ENCODE results near the gene TIMP2.

TIMP2 gene

GRCh38 chr17:78962345-78962983 is 37.3 kb upstream of the TIMP2 start:
- ATAC-seq (ENCODE audit: low read depth): no peak; the same call in 2 of the 3 replicates
- H3K36me3 ChIP-seq (ENCODE audit: low read depth): no peaks in the 10 kb centered on the region
- no peak for TF ChIP-seq CTCF (IDR thresholded peaks at IDR 0.05; ENCODE audit: poor library complexity, severe bottlenecking)
- no peak overlapping the region for H3K4me3 ChIP-seq (ENCODE audit: severe bottlenecking)
- no peaks in the 10 kb centered on the region for H3K9me3 ChIP-seq (ENCODE audit: severe bottlenecking)
- no peak for DNase-seq (ENCODE audit: low spot score)
- H3K27me3 ChIP-seq (ENCODE audit: insufficient read depth, poor library complexity, severe bottlenecking): no peaks in the 10 kb centered on the region
- no peak overlapping the region for H3K27ac ChIP-seq (ENCODE audit: poor library complexity, severe bottlenecking)
- no peaks in the 10 kb centered on the region for H3K4me1 ChIP-seq (ENCODE audit: insufficient read depth, poor library complexity, severe bottlenecking)

GRCh38 chr17:78961571-78961970 is 36.4 kb upstream of the TIMP2 start:
- TF ChIP-seq CTCF (IDR thresholded peaks at IDR 0.05; ENCODE audit: poor library complexity, severe bottlenecking): no peak
- H3K36me3 ChIP-seq (ENCODE audit: low read depth): no peaks in the 10 kb centered on the region
- no peak for ATAC-seq (ENCODE audit: low read depth)
- no peak overlapping the region for H3K27ac ChIP-seq (ENCODE audit: poor library complexity, severe bottlenecking)
- H3K27me3 ChIP-seq (ENCODE audit: insufficient read depth, poor library complexity, severe bottlenecking): no peaks in the 10 kb centered on the region
- no peak overlapping the region for H3K4me3 ChIP-seq (ENCODE audit: severe bottlenecking)
- H3K9me3 ChIP-seq (ENCODE audit: severe bottlenecking): no peaks in the 10 kb centered on the region
- no peak for DNase-seq (ENCODE audit: low spot score)
- no peaks in the 10 kb centered on the region for H3K4me1 ChIP-seq (ENCODE audit: insufficient read depth, poor library complexity, severe bottlenecking)

- no peak for TF ChIP-seq CTCF (IDR thresholded peaks at IDR 0.05; ENCODE audit: poor library complexity, severe bottlenecking)
- no peaks in the 10 kb centered on the region for H3K9me3 ChIP-seq (ENCODE audit: severe bottlenecking)
- ATAC-seq (ENCODE audit: low read depth): no peak
- DNase-seq (ENCODE audit: low spot score): no peak
- no peaks in the 10 kb centered on the region for H3K27me3 ChIP-seq (ENCODE audit: insufficient read depth, poor library complexity, severe bottlenecking)
- no peak overlapping the region for H3K4me3 ChIP-seq (ENCODE audit: severe bottlenecking)
- H3K4me1 ChIP-seq (ENCODE audit: insufficient read depth, poor library complexity, severe bottlenecking): no peaks in the 10 kb centered on the region
- no peaks in the 10 kb centered on the region for H3K36me3 ChIP-seq (ENCODE audit: low read depth)
- no peak overlapping the region for H3K27ac ChIP-seq (ENCODE audit: poor library complexity, severe bottlenecking)
Observed at GRCh38 chr17:78960928-78961327, 35.7 kb upstream of the TIMP2 start.

- no peak for ATAC-seq (ENCODE audit: low read depth)
- Histone ChIP-seq H3K9me3 (ENCODE audit: severe bottlenecking) (no peaks in the 10 kb centered on the region), H3K36me3 (ENCODE audit: low read depth) (no peaks in the 10 kb centered on the region), H3K27ac (ENCODE audit: poor library complexity, severe bottlenecking) (no peak overlapping the region), H3K27me3 (ENCODE audit: insufficient read depth, poor library complexity, severe bottlenecking) (no peaks in the 10 kb centered on the region), H3K4me3 (ENCODE audit: severe bottlenecking) (no peak overlapping the region), H3K4me1 (ENCODE audit: insufficient read depth, poor library complexity, severe bottlenecking) (no peaks in the 10 kb centered on the region)
- no peak for TF ChIP-seq CTCF (IDR thresholded peaks at IDR 0.05; ENCODE audit: poor library complexity, severe bottlenecking)
- DNase-seq (ENCODE audit: low spot score): no peak
Observed at GRCh38 chr17:78959803-78960202, 34.6 kb upstream of the TIMP2 start.

- no peak for TF ChIP-seq CTCF (IDR thresholded peaks at IDR 0.05; ENCODE audit: poor library complexity, severe bottlenecking)
- Histone ChIP-seq H3K27ac (ENCODE audit: poor library complexity, severe bottlenecking) (no peak overlapping the region), H3K27me3 (ENCODE audit: insufficient read depth, poor library complexity, severe bottlenecking) (no peaks in the 10 kb centered on the region), H3K36me3 (ENCODE audit: low read depth) (no peaks in the 10 kb centered on the region), H3K4me3 (ENCODE audit: severe bottlenecking) (no peak overlapping the region), H3K4me1 (ENCODE audit: insufficient read depth, poor library complexity, severe bottlenecking) (no peaks in the 10 kb centered on the region), H3K9me3 (ENCODE audit: severe bottlenecking) (no peaks in the 10 kb centered on the region)
- ATAC-seq (ENCODE audit: low read depth): peak; percentile 68
- DNase-seq (ENCODE audit: low spot score): no peak
Observed at GRCh38 chr17:78958641-78959127, 33.5 kb upstream of the TIMP2 start.

All from RWPE2 (cell line).